Cardiac fibroblast (primary cell): ENCODE measurements around the gene ACOT8.
"Not testable (repeated sequence)": the region's sequence is repeated elsewhere in the genome, so short reads cannot be mapped to it uniquely, and the experiment has no call there.

Source experiments
- DNase-seq, 2 donors: peaks; one replicate each; pipeline versions ENCODE4 v3.0.0 to v3.0.0-alpha.2; 2010; ENCODE audit warnings: low read depth in 2 of 2
- H3K4me3 ChIP-seq, 2 donors: replicated peaks in 1 of 2; 1 replicate in 1 of 2; 2 replicates in 1 of 2; pipeline ENCODE4 v1.5.1; 2011; ENCODE audit warnings: low read depth in 2 of 2, low read length in 2 of 2, mild to moderate bottlenecking in 2 of 2, moderate library complexity in 1 of 2
- TF ChIP-seq, protein P1 (sequence below): IDR thresholded peaks from one replicate; pipeline ENCODE4 v1.5.1; 2011; ENCODE audit warnings: low read depth, mild to moderate bottlenecking, low read length, inconsistent platforms

ACOT8 gene

DNA sequence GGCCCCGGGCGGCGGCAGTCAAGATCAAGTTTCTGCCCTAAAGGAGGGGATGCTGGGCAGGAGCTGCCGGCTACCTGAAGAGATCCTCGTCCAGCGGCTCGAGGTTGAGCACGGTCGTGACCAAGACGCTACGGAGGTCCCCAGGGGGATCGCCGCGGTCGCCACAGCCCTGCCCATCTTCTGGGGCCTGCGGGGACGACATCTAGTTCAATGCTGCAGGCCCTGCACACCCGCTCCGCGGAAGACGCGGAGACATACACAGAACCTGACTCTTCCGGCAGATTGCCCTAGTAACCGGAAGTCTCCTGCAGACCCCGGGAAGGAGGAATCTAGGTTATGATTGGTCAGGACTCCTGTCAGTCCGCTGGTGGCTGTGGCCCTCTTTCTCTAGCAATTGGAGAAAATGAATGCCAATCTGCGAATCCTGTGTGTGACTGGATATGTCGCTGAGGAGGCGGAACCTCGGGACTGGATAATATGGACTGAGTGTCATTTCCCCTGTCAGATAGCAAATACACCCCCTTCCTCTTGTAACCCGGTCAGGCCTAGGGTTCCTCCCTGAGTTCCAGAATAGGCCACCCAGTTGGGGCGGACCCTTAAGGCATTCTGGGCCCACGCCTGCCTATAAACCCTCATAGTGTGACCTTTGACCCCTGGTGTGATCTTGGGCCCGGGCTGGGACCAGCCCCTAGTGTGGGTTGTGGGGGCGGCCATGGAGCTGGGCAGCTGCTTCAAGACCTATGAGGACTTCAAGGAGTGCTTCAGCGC lies at the start of gene ACOT8, which contains the start of gene ZSWIM3:
ACOT8 (minus strand) TSS at position 279 of the 768 bp plus-strand sequence; CDS start at position 202, 77 bp downstream.
ZSWIM3 (plus strand) TSS at position 501 of the 768 bp plus-strand sequence; CDS start at position 713, 212 bp downstream.
- TF ChIP-seq, protein P1, sequence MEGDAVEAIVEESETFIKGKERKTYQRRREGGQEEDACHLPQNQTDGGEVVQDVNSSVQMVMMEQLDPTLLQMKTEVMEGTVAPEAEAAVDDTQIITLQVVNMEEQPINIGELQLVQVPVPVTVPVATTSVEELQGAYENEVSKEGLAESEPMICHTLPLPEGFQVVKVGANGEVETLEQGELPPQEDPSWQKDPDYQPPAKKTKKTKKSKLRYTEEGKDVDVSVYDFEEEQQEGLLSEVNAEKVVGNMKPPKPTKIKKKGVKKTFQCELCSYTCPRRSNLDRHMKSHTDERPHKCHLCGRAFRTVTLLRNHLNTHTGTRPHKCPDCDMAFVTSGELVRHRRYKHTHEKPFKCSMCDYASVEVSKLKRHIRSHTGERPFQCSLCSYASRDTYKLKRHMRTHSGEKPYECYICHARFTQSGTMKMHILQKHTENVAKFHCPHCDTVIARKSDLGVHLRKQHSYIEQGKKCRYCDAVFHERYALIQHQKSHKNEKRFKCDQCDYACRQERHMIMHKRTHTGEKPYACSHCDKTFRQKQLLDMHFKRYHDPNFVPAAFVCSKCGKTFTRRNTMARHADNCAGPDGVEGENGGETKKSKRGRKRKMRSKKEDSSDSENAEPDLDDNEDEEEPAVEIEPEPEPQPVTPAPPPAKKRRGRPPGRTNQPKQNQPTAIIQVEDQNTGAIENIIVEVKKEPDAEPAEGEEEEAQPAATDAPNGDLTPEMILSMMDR, result no peak
- DNase-seq, result peak; percentile 100
- peak within 1 kb of the TSS; percentile 86 to 95 for H3K4me3 ChIP-seq

GRCh38 chr20:45905505-45906079 lies 48.4 kb upstream of the ACOT8 start:
- H3K4me3 ChIP-seq, result no peak overlapping the region
- TF ChIP-seq, protein P1, result no peak
- peak in 1 of 2 donors; percentile 89 for DNase-seq

DNA sequence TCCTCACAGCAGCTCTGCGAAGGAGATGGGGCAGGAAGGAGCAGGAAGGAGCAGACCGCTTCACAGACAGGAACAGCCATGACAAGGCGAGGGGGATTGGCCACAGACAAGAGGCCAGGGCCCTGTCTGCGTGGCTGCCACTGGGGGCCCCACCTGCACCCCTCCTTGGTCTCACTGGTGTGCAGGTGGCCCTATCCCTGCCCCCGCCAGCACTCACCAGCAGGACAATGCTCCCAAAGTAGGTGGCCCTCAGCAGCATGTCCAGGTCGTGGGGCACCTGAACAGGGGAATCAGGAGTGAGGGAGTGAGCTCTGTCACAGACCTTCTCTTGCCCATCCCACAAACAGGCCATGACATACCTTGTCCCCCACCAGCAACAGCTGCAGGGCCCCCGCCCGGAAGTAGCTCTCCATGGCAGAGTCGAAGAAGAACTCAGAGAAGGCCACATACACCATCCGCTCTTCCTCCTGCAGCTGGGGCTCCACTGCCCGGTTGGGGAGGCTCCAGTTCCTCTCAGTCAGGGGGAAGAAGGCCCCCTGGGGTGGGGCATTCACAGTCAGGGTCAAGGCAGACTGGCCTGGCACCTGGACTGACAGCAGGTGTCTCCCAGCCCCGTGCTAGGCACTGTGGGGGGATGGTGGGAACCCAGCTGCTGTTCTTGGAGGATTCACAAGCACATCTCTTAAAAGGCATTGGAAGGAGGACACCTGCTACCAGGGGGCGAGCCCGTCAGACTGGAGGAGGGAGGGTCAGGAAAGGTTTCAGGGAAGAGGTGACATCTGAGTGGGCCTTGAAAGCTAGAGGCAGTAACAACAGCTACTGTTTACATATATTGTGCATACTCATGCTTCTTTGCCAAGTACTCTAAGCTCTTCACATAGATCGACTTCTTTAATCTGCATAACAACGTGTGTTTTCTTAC lies 47.7 kb upstream of the ACOT8 start:
- TF ChIP-seq, protein P1, result no peak
- no peak for DNase-seq
- no peak overlapping the region for H3K4me3 ChIP-seq

- no peak for DNase-seq
- no peak overlapping the region for H3K4me3 ChIP-seq
- TF ChIP-seq, protein P1, result no peak
Observed at GRCh38 chr20:45902199-45902701, 45.1 kb upstream of the ACOT8 start.

- H3K4me3 ChIP-seq, DNase-seq: not testable (repeated sequence)
Observed at GRCh38 chr20:45901332-45901731, 44.1 kb upstream of the ACOT8 start.

- TF ChIP-seq, protein P1, result no peak
- no peak for DNase-seq
- no peak overlapping the region for H3K4me3 ChIP-seq
Observed at GRCh38 chr20:45899046-45899835, 42.0 kb upstream of the ACOT8 start.
